ENCODE measurements around the gene PIK3R6.
A peak's percentile ranks its signal among the peaks of the same experiment; 100 is the strongest.

The PIK3R6 gene

GRCh38 chr17:8785547-8786413 is 81.7 kb downstream of the PIK3R6 start:
- intact Hi-C loops (cut with DNase I): no loop called here
- DNase-seq: peak; percentile 36 to 89 (median 78)

GRCh38 chr17:8782176-8782575 is 85.3 kb downstream of the PIK3R6 start:
- DNase-seq: peak in 1 of 42 donors; percentile 3
- intact Hi-C loops (cut with DNase I): no loop called here

- intact Hi-C loops (cut with DNase I): no loop called here
- no peak for DNase-seq
Observed at GRCh38 chr17:8781776-8782175, 85.7 kb downstream of the PIK3R6 start.

- DNase-seq: no peak
- intact Hi-C loops (cut with DNase I): no loop called here
Observed at GRCh38 chr17:8776881-8777280, 90.6 kb downstream of the PIK3R6 start.

GRCh38 chr17:8776248-8776647 is 91.2 kb downstream of the PIK3R6 start:
- intact Hi-C loops (cut with DNase I): no loop called here
- DNase-seq: no peak

GRCh38 chr17:8766731-8767130 is 100.7 kb downstream of the PIK3R6 start:
- no peak for DNase-seq

GRCh38 chr17:8762012-8762411 is 105.5 kb downstream of the PIK3R6 start:
- intact Hi-C loops (cut with DNase I): no loop called here

More at GRCh38 chr17:8766731-8767130, 100.7 kb downstream of the PIK3R6 start:
- intact Hi-C loops (cut with DNase I): no loop called here

GRCh38 chr17:8758137-8758596 is 109.3 kb downstream of the PIK3R6 start, which contains the start of gene SPDYE4:
Gene SPDYE4, minus strand, starts transcription at chr17:8758546. Its CDS starts 164 bp downstream, at chr17:8758382.
- peak in 1 of 42 donors; percentile 8 for DNase-seq
- intact Hi-C loops (cut with DNase I): no loop called here

More at GRCh38 chr17:8762012-8762411, 105.5 kb downstream of the PIK3R6 start:
- DNase-seq: peak in 1 of 42 donors; percentile 20

- intact Hi-C loops (cut with DNase I): no loop called here
- peak in 1 of 42 donors; percentile 10 for DNase-seq
Observed at GRCh38 chr17:8757189-8757588, 110.3 kb downstream of the PIK3R6 start.

GRCh38 chr17:8755590-8756255 is 111.8 kb downstream of the PIK3R6 start:
- DNase-seq: peak in 1 of 42 donors; percentile 31
- intact Hi-C loops (cut with DNase I): no loop called here

- intact Hi-C loops (cut with DNase I): no loop called here
- DNase-seq: peak in 1 of 42 donors; percentile 10
Observed at GRCh38 chr17:8754890-8755289, 112.6 kb downstream of the PIK3R6 start.

GRCh38 chr17:8753976-8754440 is 113.5 kb downstream of the PIK3R6 start:
- intact Hi-C loops (cut with DNase I): no loop called here
- DNase-seq: peak in 1 of 42 donors; percentile 20

- peak in 4 of 42 donors; percentile 2 to 26 (median 13) for DNase-seq
- intact Hi-C loops (cut with DNase I): no loop called here
Observed at GRCh38 chr17:8753136-8753975, 114.1 kb downstream of the PIK3R6 start.

All from head of caudate nucleus (tissue), 42 donors.